Prostate gland (tissue), 2 donors: ENCODE measurements around the gene UBE2E1. TPM values are rescaled to one million over a fixed set of nuclear protein-coding genes. Genes with fewer than 3 reads are reported as not detected.

Source experiments
- DNase-seq: peaks from one replicate; pipeline ENCODE4 v3.0.0-alpha.2; 2019; ENCODE audit warnings: low spot score
- H3K27ac ChIP-seq, 2 donors: fragments of 200-600 bp; sonication (generic); 2 replicates each; pipeline ENCODE4 v1.5.1; 2017 to 2019
- H3K27me3 ChIP-seq: fragments of 200-600 bp; sonication (generic); replicated peaks from 2 replicates; pipeline ENCODE4 v1.5.1; 2019; ENCODE audit not compliant: insufficient read depth
- H3K36me3 ChIP-seq, 2 donors: fragments of 200-600 bp; sonication (generic); 1 replicate in 1 of 2; 2 replicates in 1 of 2; pipeline versions ENCODE4 v1.5.1 to v1.8.1; 2017 to 2019
- H3K4me1 ChIP-seq: fragments of 200-600 bp; sonication (generic); replicated peaks from 2 replicates; pipeline ENCODE4 v1.5.1; 2019
- H3K4me3 ChIP-seq, 2 donors: fragments of 200-600 bp; sonication (generic); 2 replicates each; pipeline ENCODE4 v1.5.1; 2017 to 2019
- H3K9me3 ChIP-seq: fragments of 200-600 bp; sonication (generic); 2 replicates; pipeline ENCODE4 v1.5.1; 2017
- POLR2A ChIP-seq: fragments of 450-650 bp; IDR thresholded peaks from one replicate; pipeline ENCODE4 v1.6.1; 2016; ENCODE audit warnings: antibody characterized with exemption, mild to moderate bottlenecking
- POLR2AphosphoS5 ChIP-seq: sonication (generic); formaldehyde crosslinking; IDR thresholded peaks from one replicate; pipeline ENCODE4 v1.6.1; 2017; ENCODE audit warnings: antibody characterized with exemption
- WGBS: methylation state at CpG from one replicate; pipeline ENCODE4 v1.1.5; 2018; 5-methylcytosine and 5-hydroxymethylcytosine counted together
- intact Hi-C: fragments of 100-400 bp; cut with DNase I; formaldehyde crosslinking; loops from one replicate; pipeline ENCODE4 v1.14.2; 2022
- total RNA-seq, 2 donors: library from RNA; depleted of rRNA; stranded (reverse); fragments of >200 nt; gene quantifications; one replicate each; pipeline ENCODE4 v1.1.0, GENCODE V29; 2016
- TF ChIP-seq, protein P1 (sequence below), 4 experiments: fragments of 200-600 bp in 2 of 4; fragments of 450-650 bp in 2 of 4; sonication (generic) in 2 of 4; IDR thresholded peaks; 1 replicate in 3 of 4; 2 replicates in 1 of 4; pipeline ENCODE4 v1.5.1; 2016 to 2019; ENCODE audit warnings: antibody characterized with exemption in 4 of 4, mild to moderate bottlenecking in 2 of 4, moderate library complexity in 2 of 4

Gene UBE2E1
- total RNA-seq, 2 donors from 2014 or later = 77.8 to 92.1 TPM

DNA sequence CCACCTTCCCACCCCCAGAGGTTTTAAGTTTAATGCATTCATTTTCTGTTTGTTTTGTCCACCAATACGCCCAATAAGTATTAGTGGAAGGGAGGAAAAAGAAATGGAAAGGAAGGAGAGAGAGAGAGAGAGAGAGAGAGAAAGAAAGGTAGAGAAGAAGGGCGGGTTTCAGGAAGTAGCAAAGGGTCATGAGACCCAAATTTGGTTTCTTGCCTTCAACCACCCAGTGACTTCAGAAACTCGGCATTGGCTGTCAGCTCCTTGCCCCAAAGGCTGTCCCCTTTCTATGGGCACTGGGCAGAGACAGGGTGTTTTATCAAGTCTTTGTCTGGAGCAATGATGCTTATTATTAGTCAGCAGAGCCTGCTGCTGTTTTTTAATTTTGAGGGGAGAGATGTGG lies 125.8 kb downstream of the UBE2E1 start:
- TF ChIP-seq POLR2A (no peak), POLR2AphosphoS5 (no peak)
- TF ChIP-seq, protein P1, sequence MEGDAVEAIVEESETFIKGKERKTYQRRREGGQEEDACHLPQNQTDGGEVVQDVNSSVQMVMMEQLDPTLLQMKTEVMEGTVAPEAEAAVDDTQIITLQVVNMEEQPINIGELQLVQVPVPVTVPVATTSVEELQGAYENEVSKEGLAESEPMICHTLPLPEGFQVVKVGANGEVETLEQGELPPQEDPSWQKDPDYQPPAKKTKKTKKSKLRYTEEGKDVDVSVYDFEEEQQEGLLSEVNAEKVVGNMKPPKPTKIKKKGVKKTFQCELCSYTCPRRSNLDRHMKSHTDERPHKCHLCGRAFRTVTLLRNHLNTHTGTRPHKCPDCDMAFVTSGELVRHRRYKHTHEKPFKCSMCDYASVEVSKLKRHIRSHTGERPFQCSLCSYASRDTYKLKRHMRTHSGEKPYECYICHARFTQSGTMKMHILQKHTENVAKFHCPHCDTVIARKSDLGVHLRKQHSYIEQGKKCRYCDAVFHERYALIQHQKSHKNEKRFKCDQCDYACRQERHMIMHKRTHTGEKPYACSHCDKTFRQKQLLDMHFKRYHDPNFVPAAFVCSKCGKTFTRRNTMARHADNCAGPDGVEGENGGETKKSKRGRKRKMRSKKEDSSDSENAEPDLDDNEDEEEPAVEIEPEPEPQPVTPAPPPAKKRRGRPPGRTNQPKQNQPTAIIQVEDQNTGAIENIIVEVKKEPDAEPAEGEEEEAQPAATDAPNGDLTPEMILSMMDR (IDR thresholded peaks at IDR 0.05) = no peak
- WGBS = 85% methylated on average over 3 of the region's 3 CpGs

DNA sequence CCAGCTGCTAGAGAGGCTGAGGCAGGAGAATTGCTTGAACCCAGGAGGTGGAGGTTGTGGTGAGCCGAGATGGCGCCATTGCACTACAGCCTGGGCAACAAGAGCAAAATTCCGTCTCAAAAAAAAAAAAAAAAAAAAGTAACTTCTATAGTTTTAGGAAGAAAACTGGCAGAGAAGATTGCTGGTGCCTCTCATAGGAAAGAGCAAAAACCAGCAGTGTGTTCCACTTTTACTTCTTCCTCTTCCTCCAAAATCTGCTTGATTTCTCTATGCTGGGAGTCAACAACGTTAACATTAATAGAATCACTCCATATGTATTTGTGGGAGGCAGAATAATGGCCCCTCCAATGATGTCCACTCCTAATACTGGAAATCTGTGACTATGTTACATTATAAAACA lies 126.8 kb downstream of the UBE2E1 start:
- no peaks in the 10 kb centered on the region for H3K36me3 ChIP-seq
- DNase-seq = no peak
- WGBS = 89% methylated on average over 4 of the region's 4 CpGs
- H3K27ac ChIP-seq = no peak overlapping the region
- no peak overlapping the region for H3K4me3 ChIP-seq
- H3K9me3 ChIP-seq = no peaks in the 10 kb centered on the region
- no peaks in the 10 kb centered on the region for H3K27me3 ChIP-seq
- TF ChIP-seq POLR2A = no peak
- TF ChIP-seq POLR2AphosphoS5 = no peak
- TF ChIP-seq, protein P1 (IDR thresholded peaks at IDR 0.05) = no peak
- H3K4me1 ChIP-seq = no peaks in the 10 kb centered on the region
- intact Hi-C loops = no loop called here

More for the DNA sequence above, 125.8 kb downstream of the UBE2E1 start:
- no peak for DNase-seq
- Histone ChIP-seq H3K4me1 (no peaks in the 10 kb centered on the region), H3K4me3 (no peak overlapping the region), H3K36me3 (no peaks in the 10 kb centered on the region), H3K27me3 (no peaks in the 10 kb centered on the region), H3K27ac (no peak overlapping the region), H3K9me3 (no peaks in the 10 kb centered on the region)
- intact Hi-C loops = no loop called here

DNA sequence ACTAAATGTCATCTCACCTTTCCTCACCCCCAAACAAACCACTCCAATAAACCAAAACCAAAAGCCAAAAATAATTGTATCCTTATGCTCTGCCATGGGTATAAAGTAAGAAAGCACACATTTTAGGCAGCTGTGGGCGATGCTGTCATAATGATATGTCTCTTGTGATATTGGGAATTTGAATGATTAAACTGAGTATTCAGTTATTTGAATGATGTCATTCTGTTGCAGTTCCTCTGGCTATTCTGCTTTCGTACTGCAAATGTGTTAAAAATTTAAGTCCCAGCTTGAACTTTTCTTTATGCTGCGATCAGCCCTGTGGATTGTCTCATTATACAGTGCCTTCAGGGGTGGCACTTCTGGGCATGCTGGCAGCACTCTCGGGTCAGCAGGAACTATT lies 128.5 kb downstream of the UBE2E1 start:
- Histone ChIP-seq H3K36me3 (no peaks in the 10 kb centered on the region), H3K4me3 (no peak overlapping the region), H3K27me3 (no peaks in the 10 kb centered on the region), H3K9me3 (no peaks in the 10 kb centered on the region), H3K4me1 (no peaks in the 10 kb centered on the region), H3K27ac (no peak overlapping the region)
- 75% methylated on average over 4 of the region's 4 CpGs for WGBS
- no peak for TF ChIP-seq POLR2A
- TF ChIP-seq POLR2AphosphoS5 = no peak
- TF ChIP-seq, protein P1 (IDR thresholded peaks at IDR 0.05) = no peak
- DNase-seq = no peak
- intact Hi-C loops = no loop called here

DNA sequence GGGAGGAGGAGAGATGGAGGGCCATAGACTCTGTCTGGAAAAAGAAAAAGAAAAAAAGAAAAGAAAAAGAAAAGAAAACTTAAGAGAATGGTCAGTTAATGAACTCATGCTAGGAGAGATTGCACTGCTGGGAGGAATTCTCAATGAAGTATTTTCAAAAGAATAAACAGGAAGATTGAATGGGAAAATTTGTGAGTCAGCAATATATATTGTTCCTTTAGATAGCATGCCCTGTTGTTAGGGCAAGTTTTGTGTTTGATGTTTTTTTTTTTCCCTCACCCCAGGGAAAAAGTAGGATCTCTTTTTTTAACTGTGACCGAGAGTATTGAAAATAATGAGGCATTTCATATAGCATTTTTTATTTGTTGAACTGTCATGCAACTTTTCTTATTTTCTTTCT lies 131.5 kb downstream of the UBE2E1 start:
- no peak overlapping the region for H3K27ac ChIP-seq
- H3K36me3 ChIP-seq = no peaks in the 10 kb centered on the region
- no peak overlapping the region for H3K4me3 ChIP-seq
- no peaks in the 10 kb centered on the region for H3K27me3 ChIP-seq
- 90% methylated on average over 1 of the region's 1 CpG for WGBS
- intact Hi-C loops = no loop called here
- TF ChIP-seq POLR2AphosphoS5 = no peak
- no peak for TF ChIP-seq POLR2A
- TF ChIP-seq, protein P1 (IDR thresholded peaks at IDR 0.05) = no peak
- H3K4me1 ChIP-seq = no peaks in the 10 kb centered on the region
- no peak for DNase-seq
- no peaks in the 10 kb centered on the region for H3K9me3 ChIP-seq

DNA sequence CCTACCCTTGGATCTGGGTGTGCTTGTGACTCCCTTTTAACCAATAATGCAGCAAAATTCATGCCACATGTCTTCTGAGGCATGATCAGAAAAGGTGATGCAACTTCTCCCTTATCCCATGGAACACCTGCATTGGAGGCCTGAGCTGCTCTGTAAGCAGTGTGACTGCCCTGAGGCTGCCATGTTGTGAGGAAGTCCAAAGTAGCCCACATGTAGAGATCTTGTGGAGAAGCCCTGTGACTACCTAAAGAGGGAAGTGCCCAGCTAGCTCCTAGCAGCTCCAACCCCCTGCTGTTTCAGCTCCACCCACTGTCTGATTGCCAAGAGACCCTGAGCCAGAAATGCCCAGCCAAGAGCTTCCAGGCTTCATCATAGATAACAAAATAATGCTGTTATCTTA lies 132.9 kb downstream of the UBE2E1 start:
- Histone ChIP-seq H3K4me3 (no peak overlapping the region), H3K36me3 (no peaks in the 10 kb centered on the region), H3K9me3 (no peaks in the 10 kb centered on the region), H3K27ac (no peak overlapping the region), H3K4me1 (no peaks in the 10 kb centered on the region), H3K27me3 (no peaks in the 10 kb centered on the region)
- intact Hi-C loops = no loop called here
- DNase-seq = no peak
- TF ChIP-seq, protein P1 (IDR thresholded peaks at IDR 0.05) = no peak
- no peak for TF ChIP-seq POLR2A
- TF ChIP-seq POLR2AphosphoS5 = no peak
